ENCODE data around the gene SVOP.
A peak's percentile ranks its signal among the peaks of the same experiment; 100 is the strongest.
"Not testable (repeated sequence)": the region's sequence is repeated elsewhere in the genome, so short reads cannot be mapped to it uniquely, and the experiment has no call there.

The SVOP gene, protein sequence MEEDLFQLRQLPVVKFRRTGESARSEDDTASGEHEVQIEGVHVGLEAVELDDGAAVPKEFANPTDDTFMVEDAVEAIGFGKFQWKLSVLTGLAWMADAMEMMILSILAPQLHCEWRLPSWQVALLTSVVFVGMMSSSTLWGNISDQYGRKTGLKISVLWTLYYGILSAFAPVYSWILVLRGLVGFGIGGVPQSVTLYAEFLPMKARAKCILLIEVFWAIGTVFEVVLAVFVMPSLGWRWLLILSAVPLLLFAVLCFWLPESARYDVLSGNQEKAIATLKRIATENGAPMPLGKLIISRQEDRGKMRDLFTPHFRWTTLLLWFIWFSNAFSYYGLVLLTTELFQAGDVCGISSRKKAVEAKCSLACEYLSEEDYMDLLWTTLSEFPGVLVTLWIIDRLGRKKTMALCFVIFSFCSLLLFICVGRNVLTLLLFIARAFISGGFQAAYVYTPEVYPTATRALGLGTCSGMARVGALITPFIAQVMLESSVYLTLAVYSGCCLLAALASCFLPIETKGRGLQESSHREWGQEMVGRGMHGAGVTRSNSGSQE

DNA sequence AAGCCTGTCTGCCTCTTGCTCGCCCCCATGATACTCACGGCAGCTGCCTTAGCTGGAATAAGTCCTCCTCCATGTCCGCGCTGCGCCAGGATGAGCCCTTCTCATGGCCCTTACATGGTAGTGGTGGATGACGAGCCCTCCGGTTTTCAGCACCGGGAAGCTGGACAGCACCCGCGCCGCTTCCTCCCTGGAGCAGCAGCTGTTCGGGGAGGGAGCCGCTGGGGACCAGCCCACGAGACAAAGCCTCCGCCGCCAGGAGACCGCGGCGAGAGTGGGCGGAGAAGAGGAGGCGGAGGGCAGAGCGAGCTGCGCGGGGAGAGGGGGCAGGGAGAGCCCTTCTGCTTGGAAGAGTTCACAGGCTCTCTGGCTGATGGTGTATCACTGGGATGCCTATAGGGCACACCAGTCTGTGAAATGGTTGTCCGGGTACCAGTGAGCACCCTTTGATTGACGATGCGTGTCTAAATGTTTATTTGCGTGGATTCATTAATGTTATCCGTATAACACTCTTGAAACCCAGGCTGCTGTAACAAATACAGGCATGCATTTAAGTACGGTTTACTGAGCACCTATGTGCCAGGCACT is at the start of gene SVOP:
SVOP (minus strand) TSS at position 273 of the 585 bp plus-strand sequence; CDS start at position 73, 200 bp downstream.
- DNase-seq: peak; percentile 9 to 15

DNA sequence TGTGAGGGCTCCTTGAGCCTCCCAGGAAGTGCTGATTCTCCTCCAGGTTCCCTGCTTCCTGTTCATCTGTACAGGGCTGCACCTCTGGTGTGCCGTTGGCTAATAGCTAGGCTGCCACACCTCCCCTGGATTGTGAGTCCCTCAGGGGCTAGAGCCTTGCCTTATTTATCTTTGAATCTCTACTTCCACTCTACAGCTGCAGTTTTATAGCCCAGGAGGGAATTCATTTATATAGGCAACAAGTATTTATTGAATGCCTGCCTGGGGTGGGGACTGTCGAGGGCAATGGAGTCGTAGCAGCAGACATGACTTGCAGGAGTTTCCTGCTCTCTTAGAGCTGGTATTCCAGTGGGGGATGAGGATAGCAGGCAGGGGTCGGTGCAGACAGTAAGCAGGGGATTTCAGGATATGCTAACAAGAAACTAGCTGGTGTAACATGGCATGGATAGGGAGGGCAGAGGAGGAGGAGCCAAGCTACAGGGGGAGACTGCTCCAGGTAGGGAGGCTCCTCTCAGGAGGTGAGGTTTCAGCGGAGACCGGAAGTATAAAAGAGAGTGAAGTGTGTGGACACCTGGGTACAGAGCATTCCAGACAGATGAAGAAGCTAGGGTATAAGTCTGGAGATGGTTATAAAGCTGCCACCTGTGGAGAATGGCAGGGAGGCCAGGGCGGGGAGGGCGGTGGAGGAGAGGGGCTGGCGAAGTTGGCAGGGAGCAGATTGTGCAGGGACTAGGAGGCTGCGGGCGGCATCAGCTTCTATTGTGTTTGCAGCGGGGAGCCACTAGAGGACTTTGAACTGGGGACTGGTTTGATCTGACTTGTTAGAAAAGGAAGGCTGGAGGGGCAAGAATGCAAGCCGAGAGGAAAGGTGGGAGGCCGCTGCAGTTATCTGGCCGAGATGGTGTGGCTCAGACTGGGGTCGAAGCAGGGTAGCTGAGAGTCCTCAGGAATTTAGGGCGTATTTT is 48.7 kb upstream of the SVOP start:
- DNase-seq: no peak

DNA sequence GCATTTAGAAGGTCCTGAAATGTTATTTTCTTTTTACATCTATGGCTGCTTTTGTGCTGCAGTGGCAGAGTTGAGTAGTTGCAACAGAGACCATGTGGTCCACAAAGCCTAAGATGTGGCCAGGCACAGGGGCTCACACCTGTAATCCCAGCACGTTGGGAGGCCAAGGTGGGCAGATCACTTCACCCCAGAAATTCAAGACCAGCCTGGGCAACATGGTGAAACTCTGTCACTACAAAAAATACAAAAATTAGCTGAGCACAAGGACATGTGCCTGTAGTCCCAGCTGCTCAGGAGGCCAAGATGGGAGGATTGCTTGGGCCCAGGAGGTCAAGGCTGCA is 45.0 kb upstream of the SVOP start:
- DNase-seq: no peak

DNA sequence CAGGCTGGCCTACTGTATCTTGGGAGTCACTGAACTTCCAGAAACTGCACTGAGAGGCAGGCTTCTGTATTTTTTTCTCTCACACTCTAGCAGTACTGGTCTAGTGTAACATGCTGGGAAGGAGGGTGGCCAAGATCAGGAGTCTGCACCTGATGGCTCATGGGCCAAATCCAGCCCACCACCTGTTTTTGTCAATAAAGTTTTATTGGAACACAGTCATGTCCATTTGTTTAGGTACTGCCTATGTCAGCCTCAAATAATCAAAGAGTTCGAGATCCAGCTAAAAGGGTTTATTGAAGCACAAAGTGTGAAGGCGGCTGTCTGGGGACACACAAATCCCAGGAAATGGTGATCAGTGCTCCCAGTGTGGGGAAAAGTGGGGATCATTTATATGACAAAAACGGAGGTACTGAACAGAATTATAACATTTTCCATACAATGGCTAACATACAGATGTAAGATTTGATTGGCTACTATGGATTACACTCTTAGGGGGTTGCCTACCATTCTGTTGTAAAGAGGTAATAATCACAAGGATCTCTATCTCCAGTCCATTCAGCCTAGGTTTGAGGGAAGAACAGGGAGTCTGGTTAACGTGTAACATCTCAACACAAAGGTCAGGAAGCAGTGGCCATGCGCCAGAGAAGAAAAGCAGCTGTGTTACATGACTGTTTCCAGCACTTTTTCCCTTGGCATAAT is 44.4 kb upstream of the SVOP start:
- no peak for DNase-seq

DNA sequence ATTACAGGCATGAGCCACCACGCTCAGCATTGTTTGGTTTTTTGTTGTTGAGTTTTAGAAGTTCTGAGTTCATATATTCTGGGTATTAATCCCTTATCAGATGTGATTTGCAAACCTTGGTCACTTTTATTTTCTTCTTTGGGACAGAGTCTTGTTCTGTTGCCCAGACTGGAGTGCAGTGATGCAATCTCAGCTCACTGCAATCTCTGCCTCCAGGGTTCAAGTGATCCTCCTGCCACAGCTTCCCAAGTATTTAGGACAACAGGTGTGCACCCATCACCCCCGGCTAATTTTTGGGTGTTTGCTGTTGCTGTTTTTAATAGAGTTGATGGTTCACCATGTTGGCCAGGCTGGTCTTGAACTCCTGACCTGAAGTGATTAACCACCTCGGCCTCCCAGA is 43.3 kb upstream of the SVOP start:
- DNase-seq: no peak

DNA sequence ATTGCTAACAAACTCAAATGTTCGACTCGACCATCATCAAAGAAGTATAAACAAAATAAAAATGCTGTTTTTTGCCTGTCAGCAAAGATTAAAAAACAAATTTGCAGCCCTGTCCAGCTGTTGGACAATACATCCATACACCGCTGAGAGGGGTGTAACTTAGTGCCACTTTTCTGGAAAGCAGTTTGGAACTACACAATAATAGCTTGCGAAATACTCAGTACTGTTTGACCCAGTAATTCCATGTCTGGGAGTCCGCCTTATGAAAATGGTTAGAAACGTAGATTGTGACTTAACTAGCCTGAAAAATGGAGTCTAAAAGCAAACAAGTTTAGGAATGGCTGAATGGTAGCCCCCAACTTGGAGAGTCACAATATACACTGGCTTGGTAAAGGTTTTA is 37.9 kb upstream of the SVOP start:
- DNase-seq: no peak

DNA sequence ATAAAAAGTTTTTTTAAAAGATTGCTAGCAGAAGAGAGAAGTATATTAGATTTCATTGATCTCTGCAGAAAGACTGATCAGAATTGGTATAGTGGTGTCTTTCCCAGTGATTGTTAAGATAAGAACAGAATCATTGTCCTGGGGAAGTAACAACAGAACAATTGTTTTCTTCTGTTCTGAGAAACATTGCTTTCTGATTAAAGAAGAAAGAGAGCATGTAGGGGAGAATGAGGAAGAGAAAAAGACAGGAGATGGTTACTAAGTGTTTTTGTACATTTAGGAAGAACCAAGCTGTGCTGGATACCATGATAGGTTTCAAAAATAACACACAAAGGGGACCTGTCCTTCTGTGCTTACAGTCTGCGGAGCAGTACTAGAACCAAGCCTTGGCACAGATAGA is 36.5 kb upstream of the SVOP start:
- DNase-seq: no peak

DNA sequence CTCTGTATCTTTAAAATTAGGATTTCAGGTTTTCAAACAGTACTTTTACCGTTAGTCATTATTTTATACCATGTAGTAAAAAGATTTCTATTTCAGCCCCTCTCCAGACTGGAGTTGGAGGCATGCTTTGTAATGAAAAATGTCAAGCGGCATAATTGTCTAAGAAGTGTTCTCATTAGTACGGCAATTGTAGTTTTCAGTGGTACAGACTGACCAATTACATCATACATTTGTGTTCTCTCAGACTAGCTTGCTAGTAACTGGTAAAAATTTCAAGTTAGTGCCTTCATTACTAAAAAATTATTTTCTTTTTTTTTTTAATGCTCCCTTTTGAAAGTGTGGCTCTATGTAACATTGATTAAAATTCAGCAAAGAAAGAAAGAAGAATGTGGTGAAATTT is 36.0 kb upstream of the SVOP start:
- DNase-seq: no peak

DNA sequence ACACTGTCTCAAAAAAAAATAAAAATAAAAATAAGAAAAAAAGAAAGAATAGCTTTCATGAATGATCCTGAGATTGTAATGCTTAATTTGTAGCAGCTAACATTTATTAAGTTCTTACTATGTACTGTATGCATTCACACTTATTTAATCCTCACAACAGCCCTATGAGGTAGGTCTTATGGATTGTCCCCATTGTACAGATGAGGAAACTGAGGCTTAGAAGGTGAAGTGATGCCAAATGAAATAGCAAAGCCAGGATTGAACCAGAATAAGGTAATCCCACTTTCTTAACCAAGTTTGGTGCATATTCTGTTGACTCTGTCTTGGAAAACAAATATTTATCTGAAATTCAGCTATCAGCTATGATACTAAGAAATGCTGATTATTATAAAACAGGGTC is 33.7 kb upstream of the SVOP start:
- DNase-seq: no peak

DNA sequence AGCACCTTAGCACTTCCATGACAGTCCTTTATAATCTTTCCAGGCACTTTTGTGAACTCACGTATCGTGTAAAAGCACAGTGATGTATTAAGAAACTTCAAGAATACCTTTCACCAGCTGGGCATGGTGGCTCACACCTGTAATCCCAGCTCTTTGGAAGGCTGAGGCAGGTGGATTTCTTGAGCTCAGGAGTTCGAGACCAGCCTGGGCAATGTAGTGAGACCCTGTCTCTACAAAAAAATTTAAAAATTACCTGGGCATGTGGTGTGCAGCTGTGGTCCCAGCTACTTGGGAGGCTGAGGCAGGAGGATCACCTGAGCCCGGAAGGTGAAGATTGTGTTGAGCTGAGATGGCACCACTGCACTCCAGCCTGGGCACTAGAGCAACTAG is 33.3 kb upstream of the SVOP start:
- DNase-seq: not testable (repeated sequence)

DNA sequence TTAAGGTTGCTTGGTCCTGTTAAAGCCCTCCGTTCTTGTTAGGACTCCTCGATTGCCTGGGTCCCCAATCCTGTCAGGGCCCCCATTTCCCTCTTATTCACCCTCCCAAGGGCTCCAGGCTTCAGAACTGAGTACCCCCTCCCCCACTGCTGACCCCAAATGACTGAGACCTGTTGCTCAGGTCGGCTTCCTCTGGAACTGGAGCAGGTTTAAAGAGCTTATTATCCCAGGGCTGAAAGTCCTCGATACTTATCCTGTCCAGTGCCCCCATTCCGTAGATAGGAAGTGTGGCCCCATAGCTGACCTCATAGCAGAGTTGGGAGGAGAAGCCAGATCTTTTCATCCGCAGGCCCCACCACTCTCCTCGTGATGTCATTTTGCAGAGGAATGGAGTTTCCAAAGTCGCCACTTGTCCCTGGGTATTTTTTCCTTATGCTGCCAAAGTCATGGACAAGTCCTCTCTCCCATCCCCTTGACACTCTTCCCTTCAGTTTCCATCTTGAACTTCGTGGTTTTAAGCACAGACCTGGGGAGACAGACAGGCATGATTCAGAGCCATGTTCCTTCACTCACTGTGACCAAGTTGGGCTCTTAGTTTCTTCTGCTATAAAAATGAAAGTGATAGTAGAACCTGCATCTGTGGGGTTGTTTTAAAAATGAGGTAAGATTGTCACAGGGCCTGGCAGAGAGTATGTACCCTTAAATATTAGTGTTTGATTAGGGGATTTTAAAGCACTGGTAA is 32.7 kb upstream of the SVOP start:
- peak in 1 of 2 donors; percentile 72 for DNase-seq

DNA sequence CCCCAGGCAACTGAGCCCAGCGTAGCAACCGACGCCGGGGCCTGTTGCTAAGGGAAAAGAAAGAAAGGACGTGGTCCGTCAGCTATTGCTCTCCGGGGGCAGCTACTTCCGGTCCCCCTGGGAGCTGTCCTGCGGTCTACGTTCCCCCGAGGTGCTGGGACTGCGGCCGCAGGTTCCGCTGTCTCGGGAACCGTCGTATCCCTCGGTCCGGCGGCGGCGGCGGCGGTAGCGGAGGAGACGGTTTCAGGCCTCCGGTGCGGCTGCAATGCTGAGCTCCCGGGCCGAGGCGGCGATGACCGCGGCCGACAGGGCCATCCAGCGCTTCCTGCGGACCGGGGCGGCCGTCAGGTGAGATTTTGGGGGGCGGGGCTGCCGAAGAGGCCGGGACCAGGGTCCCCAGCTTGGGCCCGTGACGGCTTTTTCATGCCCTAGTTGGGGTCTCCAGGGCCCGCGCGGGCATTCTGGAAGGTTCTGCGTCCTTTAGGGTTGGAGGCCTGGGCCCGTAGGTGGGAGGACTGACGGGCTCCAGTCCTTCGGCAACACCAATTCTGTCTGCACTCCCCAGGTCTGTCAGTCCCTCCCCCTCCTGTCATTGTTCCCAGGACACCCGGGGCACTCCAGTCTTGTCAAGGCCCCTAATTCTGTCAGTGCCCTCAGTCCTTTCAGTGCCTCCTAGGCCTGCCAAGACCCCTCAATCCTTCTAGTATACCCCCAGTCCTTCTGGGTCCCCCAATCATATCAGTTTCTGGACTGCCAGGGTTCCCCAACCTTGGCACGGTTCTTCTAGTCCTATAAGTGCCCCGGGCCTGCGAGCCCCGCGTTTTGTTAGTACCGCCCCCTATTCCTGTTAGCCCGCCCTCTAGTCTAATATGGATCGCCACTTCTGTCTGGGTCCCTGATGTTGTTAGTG is 31.8 kb upstream of the SVOP start, which contains the start of gene USP30:
USP30 (plus strand) TSS at position 163 of the 910 bp plus-strand sequence; CDS start at position 266, 103 bp downstream.
- peak; percentile 83 to 86 for DNase-seq

DNA sequence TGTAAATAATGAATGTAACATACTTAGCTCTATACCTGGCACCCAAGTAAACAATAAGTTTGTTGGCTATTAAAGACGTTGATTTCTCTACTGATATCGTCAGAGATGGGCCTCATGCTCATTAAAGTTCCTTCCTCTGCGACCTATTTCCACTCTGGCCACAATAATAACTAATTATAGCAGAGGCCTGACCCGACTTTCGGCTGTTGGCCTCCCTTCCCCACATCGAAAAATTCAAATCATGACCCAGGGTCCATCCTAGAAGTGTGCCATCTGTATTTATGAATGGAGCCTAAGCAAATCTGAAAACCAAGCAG is 31.2 kb upstream of the SVOP start:
- DNase-seq: no peak

DNA sequence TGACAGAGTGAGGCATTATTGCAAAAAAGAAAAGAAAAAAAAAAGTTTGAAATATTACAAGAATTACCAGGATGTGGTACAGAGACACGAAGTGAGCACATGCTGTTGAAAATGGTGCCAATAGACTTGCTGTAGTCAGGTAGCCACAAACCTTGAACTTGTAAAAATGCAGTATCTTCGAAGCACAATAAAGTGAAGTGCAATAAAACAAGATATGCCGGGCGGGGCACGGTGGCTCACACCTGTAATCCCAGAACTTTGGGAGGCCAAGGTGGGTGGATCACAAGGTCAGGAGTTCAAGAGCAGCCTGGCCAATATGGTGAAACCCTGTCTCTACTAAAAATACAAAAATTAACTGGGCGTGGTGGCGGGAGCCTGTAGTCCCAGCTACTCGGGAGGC is 28.9 kb upstream of the SVOP start:
- DNase-seq: not testable (repeated sequence)

DNA sequence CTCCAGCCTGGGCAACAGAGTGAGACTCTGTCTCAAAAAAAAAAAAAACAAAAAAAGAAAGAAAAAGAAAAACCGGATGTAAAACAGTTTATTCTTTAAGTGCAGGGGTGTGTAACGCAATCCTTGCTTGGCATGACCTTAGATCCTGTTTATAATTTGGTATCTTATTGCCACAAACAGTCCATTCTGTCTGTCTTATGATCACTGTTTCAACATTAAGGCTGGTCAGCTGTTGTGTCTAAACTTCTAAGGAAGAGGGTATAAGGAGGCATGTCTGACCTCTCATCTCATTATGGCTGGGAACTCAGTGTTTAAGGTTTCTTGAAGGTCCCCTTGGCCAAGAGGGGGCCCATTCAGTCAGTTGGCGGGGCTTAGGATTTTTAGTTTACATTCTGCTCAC is 27.8 kb upstream of the SVOP start:
- not testable (repeated sequence) for DNase-seq

DNA sequence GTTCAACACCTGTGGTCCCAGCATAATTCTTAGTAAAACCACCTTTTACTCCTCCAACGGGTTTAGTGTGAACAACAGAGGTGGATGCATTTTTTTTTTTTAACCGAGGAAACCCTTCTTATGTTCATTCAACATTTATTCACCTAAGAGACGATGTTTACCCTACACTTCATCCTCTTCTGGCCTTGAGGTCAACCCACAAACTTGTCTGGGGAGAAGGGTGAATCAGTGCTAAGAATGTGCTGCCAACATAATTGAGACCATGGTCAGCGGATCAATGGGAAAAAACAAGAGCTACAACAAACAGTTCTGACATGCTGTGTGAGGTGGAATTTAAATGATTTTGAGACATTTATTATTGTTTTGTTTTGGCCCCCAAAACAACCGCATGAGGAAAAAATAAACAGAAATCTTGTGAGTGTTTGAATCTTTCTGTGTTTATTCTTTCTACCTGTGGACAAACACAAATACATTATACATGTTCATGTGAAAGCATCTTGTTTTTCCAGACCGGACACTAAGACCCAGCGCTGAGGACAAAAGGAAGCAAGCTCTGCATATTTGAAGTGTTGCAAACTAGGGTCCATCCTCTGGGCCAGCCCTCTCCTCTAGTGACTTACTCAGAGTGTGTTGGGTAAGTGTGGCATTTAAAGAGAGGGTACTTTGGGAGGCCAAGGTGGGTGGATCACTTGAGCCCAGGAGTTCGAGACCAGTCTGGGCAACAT is 26.4 kb upstream of the SVOP start:
- DNase-seq: no peak

DNA sequence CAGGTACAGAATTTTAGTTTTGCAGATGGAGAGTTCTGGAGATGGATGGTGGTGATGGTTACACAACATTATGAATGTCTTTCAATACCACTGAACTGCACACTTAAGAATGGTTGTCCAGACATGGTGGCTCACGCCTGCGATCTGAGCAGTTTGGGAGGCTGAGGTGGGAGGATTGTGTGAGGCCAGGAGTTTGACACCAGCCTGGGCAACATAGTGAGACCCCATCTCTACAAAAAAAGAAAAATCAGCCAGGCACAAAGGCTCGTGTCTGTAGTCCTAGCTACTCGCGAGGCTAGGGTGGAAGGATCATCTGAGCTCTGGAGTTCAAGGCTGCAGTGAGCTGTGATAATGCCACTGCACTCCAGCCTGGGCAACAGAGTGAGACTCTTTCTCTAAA is 23.4 kb upstream of the SVOP start:
- DNase-seq: no peak

DNA sequence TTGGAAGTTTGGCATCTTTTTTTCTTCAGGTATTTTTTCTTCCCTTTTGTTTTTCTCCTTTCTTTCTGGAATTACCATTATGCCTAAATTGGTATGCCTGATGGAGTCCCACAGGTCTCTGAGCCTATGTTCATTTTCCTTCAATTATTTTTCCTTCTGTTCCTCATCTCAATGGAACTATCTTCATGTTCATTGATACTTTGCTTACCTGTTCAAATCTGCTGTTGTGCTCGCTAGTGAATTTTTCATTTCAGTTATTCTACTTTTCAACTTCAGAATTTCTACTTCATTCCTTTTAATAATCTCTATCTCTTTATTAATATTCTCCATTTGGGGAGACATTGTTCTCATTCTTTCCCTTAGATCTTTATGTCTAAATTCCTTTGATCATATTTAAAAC is 16.1 kb upstream of the SVOP start:
- no peak for DNase-seq

DNA sequence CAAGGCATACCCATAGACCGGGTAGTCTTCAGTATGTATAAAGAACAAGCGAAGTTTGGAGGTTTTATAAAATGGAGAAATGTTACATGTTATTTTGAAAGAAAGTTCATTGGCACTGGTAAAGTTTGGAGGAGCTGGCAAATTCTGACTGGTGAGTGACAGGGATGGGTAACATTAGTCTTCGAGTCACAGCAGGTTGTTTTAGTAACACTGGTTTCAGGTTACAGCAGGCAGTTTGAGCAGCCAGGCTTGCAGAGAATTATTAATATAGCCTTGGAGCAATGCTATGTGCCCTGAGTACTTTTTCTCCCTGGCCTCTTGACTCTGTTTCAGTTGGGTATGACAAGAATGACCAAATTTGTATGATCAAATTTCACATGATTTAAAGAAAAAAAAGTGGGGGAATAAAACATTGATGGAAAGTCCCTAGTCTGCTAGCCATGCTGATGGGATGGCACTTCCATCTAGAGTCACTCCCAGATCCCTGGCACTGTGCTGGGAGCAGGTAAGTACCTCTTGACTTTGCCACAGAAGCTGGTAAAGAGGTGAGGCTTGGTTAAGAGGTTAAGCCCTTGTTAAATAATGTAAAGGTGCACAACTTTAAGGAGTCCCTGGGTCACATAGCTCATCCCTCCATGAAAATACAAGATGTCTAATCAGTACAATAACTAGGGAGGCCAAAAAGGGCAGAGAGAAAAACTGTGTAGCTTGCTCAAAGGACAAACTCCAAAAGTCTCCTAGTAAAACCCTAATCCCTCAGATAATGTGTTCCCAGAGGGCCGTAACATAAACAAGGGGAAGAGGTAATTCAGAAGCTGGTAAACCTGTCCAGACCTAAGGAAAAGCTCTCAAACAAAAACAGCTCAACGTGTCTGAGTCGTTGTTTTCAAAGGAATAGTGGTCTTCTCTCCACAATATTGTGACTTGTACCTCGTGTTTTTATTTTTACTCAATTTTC is 12.7 kb upstream of the SVOP start:
- no peak for DNase-seq
